Activated CD4-positive, alpha-beta T cell treated with anti-CD3 and anti-CD28 coated beads, Interleukin-2, Interleukin-4, amounts not matched to agents 100 ng/mL and 50 ng/mL, durations not matched to agents 16 hours and 8 hours (primary cell): Measurements from ENCODE around the gene SRBD1.

Experiments used
- DNase-seq: peaks from one replicate; pipeline ENCODE4 v3.0.0-alpha.2; 2020; ENCODE audit warnings: low spot score

SRBD1 gene, protein sequence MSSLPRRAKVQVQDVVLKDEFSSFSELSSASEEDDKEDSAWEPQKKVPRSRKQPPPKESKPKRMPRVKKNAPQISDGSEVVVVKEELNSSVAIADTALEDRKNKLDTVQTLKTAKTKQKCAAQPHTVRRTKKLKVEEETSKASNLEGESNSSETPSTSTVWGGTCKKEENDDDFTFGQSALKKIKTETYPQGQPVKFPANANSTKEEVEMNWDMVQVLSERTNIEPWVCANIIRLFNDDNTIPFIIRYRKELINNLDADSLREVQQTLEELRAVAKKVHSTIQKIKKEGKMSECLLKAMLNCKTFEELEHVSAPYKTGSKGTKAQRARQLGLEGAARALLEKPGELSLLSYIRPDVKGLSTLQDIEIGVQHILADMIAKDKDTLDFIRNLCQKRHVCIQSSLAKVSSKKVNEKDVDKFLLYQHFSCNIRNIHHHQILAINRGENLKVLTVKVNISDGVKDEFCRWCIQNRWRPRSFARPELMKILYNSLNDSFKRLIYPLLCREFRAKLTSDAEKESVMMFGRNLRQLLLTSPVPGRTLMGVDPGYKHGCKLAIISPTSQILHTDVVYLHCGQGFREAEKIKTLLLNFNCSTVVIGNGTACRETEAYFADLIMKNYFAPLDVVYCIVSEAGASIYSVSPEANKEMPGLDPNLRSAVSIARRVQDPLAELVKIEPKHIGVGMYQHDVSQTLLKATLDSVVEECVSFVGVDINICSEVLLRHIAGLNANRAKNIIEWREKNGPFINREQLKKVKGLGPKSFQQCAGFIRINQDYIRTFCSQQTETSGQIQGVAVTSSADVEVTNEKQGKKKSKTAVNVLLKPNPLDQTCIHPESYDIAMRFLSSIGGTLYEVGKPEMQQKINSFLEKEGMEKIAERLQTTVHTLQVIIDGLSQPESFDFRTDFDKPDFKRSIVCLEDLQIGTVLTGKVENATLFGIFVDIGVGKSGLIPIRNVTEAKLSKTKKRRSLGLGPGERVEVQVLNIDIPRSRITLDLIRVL

DNA sequence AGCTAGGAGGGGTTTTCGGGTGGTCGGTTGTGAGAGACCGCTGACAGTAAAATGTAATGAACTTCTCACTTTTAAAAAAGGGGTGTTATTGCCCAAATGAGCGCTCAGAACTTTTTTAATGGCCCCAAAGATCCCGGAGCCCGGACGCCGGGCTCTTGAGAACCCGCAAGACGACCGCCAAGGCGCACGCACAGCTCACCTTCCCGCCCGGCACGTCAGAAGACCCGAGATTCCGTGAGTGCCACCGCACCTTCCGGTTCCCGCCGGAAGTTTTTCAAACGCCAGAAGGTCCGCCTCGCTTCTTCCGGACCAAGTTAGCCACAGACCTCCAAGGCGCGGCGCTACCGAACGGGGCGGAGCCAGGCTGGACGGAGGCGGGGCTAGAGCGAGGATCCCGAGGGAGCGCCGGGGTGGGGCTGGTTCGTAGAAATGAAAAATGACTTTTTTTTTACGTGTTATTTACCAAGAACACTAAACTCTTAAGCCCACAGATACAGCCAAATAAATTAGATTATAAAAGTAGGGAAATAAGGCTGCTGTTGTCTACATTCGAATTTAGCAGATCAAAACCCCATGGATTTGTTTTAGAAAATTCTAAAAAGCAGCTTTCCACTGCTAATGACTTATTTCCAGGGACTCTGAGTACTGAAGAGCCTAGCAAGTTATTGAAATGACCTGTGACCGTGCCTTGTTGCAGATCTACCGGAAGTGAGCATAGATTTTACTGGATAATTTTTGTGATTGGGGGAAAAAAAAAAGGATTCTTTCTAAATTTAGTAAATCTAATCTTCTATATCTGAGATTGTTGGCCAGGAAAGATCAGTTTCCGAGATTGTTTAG lies at the start of gene SRBD1:
TSS of gene SRBD1 (minus strand) at position 248 of the 840 bp plus-strand sequence. CDS start 5,826 bp downstream, outside the sequence.
- DNase-seq: peak; percentile 96

DNA sequence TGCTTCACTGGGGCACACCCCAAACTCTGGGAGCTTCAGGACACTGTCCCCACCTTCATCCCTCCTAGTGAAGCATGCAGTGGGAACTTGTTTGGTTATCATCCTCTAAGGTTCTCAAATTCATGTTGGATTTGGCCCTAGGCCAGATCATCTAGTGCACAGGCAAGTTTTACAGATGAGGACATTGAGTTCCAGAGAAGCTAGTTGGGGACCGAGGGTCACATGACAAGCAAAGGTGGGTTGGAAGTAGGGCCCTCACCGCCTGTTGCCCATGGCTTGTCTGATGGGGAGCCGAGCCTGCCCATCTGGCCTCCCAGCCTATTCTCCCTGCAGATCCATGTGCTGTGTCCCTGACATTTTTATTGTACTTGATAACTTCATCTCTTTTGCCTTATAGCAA lies 43.2 kb upstream of the SRBD1 start:
- DNase-seq: no peak

DNA sequence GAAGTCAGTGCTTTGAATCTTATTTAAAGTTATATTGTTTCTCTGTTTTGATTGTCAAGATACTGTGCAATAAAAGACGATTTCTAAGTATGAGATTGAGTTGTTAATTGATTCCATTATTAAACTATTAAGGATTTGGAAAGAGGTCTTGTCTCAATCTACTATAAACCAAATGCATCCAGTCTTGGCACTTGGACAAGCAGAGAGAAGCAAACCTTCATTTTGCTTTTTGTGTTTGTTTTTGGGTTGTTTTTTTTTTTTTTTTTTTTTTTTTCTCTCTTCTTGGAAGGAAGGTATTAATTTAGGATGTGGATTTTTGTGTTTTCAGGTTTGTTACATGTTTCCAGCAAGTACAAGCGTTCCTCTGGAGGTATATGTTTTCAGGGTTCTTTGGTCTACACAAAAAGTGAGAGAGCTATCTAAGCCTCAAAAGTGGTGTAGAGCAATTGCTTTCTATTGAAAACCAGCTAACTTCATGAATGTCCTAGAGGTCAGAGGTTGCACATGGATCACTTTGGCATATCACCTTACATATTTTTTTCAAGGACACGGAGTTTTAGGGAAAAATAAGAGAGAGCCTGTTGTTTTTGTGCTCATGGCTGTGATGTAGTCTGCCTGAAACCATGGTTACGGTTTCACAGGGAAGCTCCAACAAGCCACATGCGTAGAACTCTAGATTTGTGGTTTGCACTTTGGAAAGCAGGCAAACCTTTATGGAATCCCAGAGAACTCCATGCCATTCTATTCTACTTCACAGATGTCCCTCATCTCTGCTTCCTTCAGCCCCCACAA lies 42.3 kb upstream of the SRBD1 start:
- no peak for DNase-seq

DNA sequence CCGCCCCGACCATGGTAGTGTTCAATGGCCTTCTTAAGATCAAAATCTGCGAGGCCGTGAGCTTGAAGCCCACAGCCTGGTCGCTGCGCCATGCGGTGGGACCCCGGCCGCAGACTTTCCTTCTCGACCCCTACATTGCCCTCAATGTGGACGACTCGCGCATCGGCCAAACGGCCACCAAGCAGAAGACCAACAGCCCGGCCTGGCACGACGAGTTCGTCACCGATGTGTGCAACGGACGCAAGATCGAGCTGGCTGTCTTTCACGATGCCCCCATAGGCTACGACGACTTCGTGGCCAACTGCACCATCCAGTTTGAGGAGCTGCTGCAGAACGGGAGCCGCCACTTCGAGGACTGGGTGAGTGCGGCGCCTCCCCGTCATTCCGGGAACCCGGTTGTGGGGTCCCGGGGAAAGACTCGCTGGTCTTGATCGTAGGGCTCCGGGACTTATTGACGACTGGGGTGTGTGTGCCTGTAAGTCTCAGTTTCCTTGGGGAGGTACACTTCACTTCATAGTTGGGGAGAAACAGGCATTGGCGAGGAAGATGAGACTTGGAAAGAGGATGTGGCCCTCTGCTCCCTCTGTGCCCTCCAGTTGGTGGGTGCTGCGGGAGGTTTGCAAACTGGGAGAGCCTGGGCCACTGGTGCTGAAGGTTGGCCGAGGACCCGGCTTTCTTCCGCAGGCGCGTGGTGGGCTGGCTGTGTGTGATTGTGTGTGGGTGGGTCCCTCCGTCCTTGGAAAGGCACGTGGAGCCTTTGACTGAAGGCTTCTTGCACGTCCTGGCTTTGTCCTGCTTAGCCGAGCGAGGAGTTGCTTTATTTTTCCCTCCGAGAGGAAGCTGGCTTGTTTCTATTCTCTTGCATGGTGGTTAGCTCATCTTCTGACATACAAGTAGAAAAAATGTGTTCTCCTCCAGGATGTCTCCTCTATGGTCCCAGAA lies 41.3 kb upstream of the SRBD1 start:
- peak; percentile 12 for DNase-seq

DNA sequence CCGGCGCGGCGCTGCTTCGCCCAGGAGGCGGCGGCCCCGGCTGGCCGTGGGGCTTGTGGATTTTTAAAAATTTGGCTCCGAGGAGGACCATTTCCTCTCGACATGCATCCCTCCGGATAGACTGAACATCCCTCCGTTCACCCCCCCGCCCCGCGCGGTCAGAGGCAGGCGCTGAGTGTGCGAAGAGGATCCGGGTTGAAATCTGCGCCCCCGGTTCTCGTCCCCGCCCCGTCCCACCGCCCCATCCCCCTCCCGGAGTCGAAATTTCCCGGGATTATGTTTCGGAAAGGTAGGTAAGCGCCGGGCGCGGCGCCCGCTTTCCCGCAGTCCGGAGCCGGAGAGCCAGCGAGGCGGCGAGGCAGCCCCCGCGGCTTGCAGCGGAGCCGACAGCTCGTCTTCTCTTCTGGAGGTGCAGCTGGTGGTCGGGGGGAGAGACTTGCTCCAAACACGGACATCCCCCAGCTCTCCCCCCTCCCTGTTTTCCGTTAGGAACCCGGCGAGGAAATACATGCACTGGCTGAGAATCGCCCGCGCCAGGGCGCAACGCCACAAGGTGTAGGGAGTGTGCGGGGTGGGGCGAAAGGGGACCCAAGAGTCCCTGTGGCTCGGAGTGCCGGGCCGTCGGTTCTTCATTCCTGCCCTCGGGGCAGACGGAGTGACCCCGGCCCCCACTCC lies 40.5 kb upstream of the SRBD1 start, which contains the start of gene PRKCE:
TSS of gene PRKCE (plus strand) at position 261 of the 675 bp plus-strand sequence.
- DNase-seq: peak; percentile 44

DNA sequence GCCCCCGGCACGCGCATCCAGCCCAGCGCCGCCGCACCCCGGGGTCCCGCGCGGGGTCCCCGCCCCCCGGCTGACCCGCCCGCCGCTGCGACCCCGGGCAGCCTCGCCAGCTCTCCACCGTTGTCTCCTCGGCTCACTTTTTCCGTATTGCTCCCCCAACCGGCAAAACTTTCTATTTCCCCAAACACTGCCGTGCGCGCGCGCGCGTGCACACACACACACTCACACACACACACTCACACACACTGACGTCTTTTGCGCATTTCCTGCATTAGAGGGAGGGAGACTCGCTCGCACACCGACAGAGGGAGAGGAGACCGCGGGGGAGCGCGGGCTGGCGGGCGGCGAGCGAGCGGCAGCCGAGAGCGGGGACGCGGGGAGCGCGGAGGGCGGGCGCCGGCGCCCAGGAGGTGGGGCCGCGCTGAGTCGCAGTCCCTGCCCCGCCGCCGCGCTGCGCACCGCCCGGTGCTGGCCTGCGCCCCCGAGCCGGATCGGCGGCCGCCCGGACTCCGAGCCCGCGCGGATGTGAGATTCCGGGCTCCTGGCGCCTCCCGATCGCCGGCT lies 39.9 kb upstream of the SRBD1 start:
- peak; percentile 91 for DNase-seq

DNA sequence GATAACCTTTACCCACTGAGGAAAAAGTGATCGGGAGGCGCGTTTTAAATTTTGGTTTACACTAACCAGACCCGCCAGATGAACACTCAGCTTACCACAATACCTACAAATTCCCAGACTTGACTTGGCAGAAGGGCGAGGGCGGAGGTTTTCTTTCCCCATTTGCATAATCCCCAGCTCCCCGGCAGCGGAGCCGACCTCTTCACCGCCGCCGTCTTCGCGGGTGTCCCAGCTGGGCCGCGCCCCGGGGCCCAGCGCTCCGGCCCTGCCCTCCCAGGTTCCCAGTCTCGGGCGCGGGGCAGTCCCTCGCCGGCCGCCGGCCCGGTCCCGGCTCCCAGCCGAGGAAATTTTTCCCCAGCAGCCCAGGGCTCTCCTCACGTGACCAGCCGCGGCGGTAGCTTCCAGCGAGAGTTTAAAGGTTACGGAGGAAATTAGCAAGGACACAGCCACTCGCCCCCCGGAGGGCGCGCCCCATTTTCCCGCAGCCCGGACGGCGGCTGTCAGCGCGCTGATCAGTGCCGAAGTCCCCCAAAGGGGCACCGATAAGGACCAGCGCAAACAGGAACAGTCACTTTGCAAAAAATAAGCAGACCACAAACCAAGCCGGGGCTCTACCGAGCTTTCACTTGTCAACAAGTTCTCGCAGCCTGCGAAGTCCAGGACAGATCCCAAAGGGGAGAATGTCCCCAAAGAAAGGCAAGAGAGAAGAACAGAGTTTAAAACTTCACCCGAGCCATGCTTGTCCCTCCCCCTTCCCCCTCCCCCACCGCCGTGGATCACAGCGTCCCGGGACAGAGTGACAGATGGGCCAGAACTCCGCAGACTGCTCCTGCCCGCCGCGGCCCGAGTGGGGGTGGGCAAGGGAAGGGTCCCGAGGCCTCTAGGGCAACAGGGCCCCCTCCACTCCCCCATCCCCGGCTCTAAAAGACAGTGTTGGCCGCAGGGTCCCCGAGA lies 39.1 kb upstream of the SRBD1 start:
- peak; percentile 33 for DNase-seq

DNA sequence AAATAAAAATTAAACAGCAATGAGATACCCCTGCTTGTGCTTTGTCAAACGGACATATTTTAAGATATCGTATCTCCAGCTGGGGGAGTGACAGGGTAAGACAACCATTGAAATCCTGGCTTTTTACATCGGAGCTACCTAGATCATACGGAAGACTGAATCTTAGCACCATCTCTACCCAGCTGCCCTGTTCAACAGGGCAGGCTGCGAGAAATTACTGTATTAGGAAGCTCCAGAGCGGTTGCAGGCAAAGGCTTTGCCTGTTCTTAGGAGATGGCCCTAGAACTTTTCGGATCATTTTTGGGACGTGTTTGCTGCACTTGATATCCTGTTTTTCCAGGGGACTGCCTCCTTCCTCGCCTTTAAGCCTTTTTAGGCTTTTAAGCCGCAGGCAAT lies 38.4 kb upstream of the SRBD1 start:
- DNase-seq: no peak

DNA sequence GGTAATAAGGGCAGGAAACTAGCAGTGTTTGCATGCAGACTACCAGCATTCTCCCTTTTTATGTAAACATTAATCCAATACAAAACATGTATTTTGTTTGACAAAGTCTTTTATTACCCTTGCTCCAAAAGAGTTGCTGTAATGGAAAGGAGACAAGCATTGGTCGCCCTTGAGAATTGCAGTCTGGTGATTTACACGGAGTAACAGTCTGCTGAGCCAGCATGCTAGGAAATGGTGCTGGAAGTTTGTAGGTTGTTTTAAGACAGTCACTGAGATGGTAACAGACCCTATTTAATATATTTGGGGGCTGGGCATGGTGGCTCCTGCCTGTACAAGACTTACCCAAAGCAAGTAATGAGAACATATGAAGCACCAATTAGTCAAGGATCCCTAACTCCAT lies 37.6 kb upstream of the SRBD1 start:
- no peak for DNase-seq

DNA sequence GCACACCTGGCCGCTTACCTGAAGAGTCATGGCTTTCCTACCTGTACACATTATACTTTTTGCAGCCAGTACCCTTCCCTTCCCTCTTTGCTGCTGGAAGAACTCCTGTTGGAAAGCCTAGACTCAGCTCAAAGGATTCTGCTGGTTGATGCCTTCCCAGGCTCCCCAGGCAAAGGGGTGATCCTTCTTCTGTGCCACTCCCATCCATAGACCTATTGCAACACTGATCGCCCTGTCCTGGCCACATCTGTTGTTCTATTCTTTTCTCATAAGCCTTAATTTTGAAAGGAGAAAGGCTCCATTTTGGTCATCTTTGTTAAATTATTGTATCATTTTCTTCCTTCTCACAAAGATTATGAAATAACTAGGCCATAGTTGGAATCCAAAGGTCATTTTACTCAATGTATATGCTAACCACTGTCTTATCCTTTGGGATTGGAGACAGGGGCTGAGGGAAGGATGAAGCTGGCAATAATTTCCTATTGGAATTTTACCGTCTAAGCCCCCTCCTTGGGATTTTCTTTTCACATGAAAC lies 37.0 kb upstream of the SRBD1 start:
- no peak for DNase-seq

DNA sequence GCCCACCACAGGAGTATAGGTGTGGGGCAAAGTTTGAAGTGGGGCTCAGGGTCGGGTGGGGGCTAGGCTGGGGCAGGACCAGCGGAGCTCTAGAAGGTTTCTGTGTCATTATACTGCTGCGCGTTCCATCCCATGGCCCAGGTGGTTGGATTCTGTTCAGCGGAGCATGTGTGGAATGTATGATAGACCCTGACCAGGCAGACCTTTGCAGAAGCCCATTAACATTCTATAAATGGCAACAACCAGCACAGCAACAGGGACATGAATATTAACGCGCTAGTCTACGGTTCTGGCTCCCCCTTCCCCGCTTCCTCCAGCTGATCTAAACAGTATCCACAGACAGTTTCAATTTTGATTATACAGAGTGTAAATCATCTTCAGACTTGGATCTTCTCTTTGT lies 36.3 kb upstream of the SRBD1 start:
- DNase-seq: no peak

DNA sequence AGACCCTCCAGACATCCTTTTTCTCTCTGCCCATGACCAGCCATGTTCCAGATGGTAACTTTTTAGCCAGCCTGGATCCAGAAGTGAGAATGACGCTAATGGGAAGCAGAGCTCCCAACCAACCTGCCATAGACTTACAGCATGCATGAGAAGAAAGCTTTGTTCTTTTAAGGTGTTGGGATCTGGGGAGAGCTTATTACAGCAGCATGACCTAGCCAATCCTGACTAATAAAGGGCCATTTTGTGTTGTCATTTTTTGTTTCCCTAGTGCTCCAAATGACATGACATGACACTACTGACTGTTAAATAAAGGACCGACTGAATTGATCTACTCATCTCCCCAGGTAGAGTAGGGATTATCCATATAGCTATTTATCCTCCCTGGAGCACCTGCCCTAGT lies 35.2 kb upstream of the SRBD1 start:
- DNase-seq: no peak

DNA sequence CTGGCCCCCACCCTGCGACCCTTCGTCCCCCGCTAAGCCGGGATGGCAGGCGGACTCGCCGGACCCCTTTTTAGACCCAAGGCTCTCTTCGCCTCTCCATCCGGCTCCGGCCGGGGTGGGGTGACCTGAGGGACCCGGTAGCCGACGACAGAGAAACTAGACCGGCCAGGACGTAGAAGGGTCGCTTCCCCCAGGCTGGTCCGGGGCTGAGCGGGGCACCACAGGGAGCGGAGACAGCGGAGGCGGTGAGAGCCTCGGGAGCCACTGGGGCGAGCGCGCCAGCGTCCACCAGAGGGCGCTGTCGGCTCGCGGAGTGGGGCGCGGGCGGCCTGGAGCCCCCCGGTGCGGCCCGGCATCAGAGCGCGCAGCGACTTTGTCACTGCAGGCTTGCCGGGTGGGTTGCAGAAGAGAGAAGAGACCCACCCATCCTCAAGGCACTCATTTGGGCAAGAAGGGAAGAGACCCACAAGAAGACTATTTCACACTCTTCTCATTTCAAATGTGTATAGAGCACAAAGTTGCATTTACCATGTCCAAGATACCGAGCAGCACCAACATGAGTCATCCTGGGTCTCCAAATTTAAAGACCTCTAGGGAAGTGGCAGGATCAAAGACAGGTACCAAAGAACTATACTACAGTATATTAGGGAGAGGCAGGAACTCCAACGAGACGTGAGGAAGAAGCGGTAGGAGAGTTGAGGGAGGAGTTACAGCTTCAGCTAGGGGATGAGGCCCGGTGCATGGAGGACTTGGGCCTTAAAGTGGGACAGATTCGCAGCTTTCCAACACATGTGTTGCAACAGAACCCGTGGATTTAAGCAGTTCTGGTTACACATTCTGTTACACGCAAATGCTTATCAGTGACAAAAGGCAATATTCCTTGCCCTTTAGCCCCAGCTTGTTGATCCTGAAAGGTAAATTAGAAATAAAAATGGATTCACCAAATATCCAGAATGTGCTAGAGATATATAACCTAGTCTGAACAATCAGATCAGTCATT lies 32.8 kb upstream of the SRBD1 start:
- peak; percentile 67 for DNase-seq

DNA sequence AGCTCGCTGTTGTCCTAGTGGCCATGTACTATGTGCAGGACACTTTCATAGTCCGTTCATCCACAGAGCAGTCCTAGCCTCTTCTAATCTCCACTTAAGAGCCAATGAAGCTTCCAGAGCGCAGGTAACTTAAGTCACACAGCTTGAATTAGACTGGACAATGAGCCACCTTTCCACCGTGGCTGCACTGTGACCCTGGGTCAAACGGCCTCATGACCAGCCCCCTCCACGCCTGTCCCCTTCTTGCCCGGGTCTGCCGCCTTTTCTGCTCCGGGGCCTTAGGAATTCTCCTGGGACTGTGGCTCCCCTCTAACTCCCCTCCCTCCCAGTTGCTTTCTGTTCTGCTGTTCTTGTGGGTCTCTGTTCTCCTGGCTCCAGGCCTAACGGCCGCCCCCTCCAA lies 32.0 kb upstream of the SRBD1 start:
- DNase-seq: no peak

DNA sequence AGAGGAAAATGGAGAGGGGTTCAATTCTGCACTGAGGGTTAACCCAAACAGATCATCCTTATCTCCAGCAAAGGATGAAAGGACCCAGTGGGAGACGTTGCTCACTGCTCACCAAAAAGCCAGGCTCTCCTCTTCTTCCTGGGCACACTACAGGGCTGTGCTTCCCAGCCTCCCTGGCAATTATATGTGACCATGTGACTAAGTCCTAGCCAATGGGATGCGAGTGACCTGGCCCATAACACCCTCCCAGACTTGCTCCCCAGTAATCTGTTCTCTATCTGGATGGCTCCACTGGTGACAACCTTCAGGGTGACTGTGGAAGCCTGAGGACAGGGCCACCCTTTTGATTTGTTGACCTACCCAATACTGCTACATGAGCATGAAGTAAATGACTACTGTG lies 29.5 kb upstream of the SRBD1 start:
- no peak for DNase-seq

DNA sequence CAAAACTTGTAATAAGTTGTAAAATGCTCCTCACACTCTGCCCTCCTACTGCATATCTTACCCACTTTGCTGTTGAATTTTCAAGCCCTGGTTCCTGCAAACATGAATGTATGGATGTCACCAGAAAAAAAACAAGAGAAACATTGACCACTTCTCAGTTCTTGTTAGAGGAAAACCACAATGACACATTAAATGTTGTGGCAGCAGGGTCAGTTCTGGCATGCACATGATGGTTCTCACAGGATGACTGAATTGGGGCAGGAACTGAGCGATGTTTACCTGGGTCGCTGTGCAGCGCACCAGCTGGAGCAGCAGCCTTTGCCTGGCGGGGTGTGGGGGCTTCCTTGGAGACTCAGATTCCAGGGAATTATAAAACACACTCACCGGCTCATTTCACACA lies 26.4 kb upstream of the SRBD1 start:
- peak; percentile 40 for DNase-seq
